HUES48 (cell line): ENCODE data around the gene CARD10.

ENCODE experiments used
- H3K27ac ChIP-seq: one replicate; pipeline ENCODE4 v1.7.0; 2013; ENCODE audit warnings: low read depth, low read length, inconsistent platforms
- H3K27me3 ChIP-seq: 2 replicates; pipeline ENCODE4 v1.6.1; 2013; ENCODE audit warnings: mild to moderate bottlenecking, low read length; ENCODE audit not compliant: control insufficient read depth, insufficient read depth
- H3K36me3 ChIP-seq: 2 replicates; pipeline ENCODE4 v1.6.1; 2013; ENCODE audit warnings: low read length; ENCODE audit not compliant: control insufficient read depth, insufficient read depth
- H3K4me1 ChIP-seq: 2 replicates; pipeline ENCODE4 v1.6.1; 2013; ENCODE audit warnings: mild to moderate bottlenecking, low read length; ENCODE audit not compliant: control insufficient read depth, insufficient read depth
- H3K4me3 ChIP-seq: 2 replicates; pipeline ENCODE4 v1.5.1; 2013; ENCODE audit warnings: mild to moderate bottlenecking, low read depth, low read length
- H3K9ac ChIP-seq: 2 replicates; pipeline ENCODE4 v1.6.1; 2013; ENCODE audit warnings: mild to moderate bottlenecking, low read depth, low read length, moderate library complexity
- H3K9me3 ChIP-seq: 2 replicates; pipeline ENCODE4 v1.6.1; 2013; ENCODE audit warnings: low read length; ENCODE audit not compliant: control insufficient read depth, insufficient read depth

Gene CARD10

DNA sequence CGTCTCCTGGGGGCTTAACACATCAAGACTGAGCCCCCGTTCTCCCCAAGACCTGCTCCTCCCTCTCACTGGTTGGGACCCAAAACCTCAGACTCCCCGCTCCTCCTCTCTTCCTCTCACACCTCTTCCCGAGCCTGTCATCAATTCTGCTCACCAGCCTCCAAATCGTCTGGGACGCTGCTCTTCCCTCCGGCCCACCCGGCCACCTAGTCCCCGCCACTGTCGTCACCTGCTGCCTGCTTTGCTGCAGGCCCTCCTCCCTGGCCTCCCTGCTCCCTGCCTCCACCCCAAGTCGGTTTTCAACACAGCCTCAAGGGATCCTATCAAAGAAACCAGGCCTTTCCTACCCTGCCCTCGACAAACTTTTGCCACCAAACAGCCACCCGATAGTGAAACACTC is 36.2 kb downstream of the CARD10 start:
- Histone ChIP-seq H3K4me1 (peaks cover 9% of the 10 kb centered on the region; the same call in 1 of the 2 replicates), H3K4me3 (no peak overlapping the region), H3K36me3 (no peaks in the 10 kb centered on the region), H3K9me3 (no peaks in the 10 kb centered on the region), H3K9ac (no peak overlapping the region), H3K27ac (no peak overlapping the region), H3K27me3 (no peaks in the 10 kb centered on the region)

DNA sequence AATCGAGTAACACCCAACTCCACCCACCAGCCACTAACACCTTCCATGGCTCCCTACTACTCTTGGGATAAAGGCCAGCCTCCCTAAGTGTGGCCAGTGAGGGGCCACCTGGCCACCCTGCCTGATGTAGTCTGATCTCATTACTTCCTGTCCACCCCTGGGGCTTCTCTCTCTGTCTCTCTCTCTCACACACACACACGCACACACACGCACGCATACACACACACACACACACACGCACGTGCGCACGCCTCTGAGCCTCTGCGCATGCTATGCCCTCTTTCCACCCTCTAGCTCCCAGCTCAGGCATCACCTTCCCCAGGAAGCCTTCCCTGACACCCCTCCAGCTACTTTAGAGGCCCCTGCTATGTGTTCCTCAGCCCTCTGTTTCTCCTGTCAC is 37.0 kb downstream of the CARD10 start:
- Histone ChIP-seq H3K36me3 (no peaks in the 10 kb centered on the region), H3K4me3 (no peak overlapping the region), H3K9ac (no peak overlapping the region), H3K27me3 (no peaks in the 10 kb centered on the region), H3K4me1 (peaks cover 5% of the 10 kb centered on the region; the same call in 1 of the 2 replicates), H3K9me3 (no peaks in the 10 kb centered on the region), H3K27ac (no peak overlapping the region)

DNA sequence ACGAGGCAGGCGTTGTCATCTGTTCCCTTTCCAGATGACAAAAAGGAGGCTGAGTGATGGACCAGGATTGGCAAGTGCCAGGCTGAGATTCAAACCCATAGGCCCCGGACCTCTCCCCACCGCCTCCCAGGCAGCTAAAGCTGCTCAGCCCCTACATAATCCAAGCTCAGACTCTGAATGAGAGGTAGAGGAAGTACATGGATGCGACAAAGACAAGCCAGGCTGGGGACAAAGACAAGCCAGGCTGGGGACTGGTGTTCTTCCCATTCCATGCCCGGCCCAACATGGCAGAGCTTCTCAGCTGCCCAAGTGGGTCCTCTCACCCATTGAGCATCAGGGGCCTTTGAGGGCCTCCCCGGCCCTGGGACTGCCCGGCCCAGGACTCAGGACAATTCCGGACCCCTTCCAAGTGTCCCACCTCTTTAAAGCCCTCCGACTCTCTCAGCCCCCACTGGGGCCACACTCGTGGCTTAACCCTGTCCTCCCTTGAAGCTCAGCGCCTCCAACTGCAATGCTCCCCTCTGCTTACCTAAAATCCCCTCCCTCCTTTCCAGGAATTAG is 37.8 kb downstream of the CARD10 start:
- Histone ChIP-seq H3K27me3 (no peaks in the 10 kb centered on the region), H3K4me3 (no peak overlapping the region), H3K9ac (no peak overlapping the region), H3K9me3 (no peaks in the 10 kb centered on the region), H3K4me1 (peaks cover 5% of the 10 kb centered on the region; the same call in 1 of the 2 replicates), H3K27ac (no peak overlapping the region), H3K36me3 (no peaks in the 10 kb centered on the region)

DNA sequence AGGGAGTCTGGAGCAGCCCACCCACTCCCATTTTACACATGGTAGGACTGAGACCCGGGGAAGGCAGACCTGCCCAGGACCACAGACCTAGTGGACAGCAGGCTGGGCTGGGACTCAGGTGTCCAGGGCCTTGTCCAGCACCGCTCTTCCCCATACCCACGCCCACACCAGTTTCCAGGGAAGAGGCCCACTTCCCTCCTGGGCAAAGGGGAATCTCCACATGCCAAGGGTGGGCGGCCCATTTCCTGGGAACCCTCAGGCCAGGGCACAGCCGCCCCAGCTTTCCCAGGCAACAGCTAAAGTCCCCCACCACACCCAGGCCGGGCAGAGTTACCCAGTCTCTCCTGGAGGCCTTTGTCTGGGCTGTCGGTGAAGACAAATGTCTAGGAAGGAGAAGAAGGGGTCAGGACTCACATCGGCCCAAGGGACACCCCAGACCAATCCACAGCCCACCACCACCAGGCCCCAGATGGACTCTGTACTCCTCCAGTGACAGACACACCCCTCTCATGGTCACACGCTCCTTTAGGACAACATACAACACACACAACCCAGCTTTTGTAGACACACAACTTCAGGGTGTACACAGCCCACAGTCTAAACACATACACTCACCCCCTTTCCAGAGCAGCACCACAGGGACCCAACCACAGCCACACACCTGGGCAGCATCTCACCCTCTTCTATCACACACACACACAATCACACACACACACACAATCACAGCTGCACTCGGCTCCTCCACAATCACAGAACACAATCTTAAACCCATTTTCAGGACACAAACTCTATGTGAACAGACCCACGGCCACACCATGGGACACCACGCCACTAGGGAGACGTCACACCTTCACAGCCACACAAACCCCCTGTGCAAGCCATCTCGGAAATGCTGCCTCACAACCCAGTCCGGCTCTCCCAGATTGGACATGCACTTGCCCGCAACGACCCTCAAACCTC is 38.5 kb downstream of the CARD10 start:
- Histone ChIP-seq H3K36me3 (no peaks in the 10 kb centered on the region), H3K4me3 (no peak overlapping the region), H3K4me1 (peaks cover under 1% of the 10 kb centered on the region; the same call in 1 of the 2 replicates), H3K27ac (no peak overlapping the region), H3K9ac (no peak overlapping the region), H3K27me3 (no peaks in the 10 kb centered on the region), H3K9me3 (no peaks in the 10 kb centered on the region)

DNA sequence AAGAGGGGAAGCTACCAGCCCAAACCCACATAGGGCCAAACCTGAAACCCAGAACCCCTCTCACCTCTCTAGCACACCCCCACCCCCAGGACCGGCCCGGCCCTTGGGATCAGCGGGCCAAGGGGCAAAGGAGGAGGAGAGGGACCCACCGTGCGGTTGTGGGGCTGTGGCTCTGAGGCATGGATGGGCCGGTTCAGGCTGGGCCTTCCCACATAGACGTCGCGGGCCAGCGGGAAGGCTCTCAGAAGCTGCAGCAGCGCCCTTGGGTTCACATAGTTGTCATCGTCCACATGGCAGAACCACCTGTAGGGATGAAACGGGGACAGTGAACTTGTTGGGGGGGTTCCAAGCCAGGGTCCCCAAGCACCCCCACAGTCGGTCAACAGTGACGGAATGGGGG is 40.0 kb downstream of the CARD10 start:
- Histone ChIP-seq H3K27ac (no peak overlapping the region), H3K9ac (no peak overlapping the region), H3K9me3 (no peaks in the 10 kb centered on the region), H3K36me3 (no peaks in the 10 kb centered on the region), H3K4me3 (no peak overlapping the region), H3K27me3 (no peaks in the 10 kb centered on the region), H3K4me1 (no peaks in the 10 kb centered on the region; the same call in 1 of the 2 replicates)

DNA sequence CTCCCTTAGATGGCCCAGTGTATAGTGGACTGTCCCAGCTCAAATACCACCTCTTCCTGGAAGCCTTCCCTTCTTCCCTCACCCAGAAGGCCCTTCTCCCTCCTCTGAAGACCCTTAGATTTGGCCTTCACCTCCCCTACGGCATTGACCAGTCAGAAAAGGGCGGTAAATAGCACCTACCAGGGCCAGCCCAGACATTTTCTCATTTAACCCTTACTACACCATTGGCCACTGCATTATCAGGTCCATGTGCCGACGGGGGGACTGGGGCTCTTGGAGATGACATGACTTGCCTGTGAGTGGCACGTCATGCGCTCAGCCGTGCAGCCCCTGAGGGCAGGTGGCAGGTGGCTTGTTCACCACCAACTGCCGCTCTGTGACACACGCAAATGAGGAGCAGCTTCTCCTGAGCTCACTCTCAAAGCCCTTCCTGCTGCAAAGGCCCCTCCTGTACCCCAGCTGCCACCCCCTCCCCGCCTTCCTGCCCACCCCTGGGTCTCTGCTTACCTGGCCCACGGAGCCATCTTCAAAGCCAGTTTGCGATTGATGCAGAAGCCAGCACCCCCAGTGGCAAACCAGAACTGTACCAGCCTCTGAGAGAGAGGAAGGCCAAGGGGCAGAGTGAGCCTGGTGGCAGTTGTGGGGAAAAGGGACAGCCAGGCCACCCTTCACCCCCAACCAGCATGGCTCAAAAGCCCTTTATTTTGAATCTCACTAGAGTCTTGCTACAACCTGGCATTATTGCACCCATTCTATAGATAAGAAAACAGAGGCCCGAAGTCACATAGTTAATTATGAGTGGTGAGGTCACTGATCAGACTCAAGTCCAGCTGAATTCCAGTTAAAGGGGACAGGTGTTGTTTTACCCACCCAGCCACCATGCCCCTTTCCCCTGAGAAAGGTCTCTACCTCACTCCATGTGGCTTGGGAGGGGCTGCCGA is 42.6 kb downstream of the CARD10 start:
- Histone ChIP-seq H3K4me3 (no peak overlapping the region), H3K27ac (no peak overlapping the region), H3K9me3 (no peaks in the 10 kb centered on the region), H3K36me3 (no peaks in the 10 kb centered on the region), H3K27me3 (no peaks in the 10 kb centered on the region), H3K4me1 (no peaks in the 10 kb centered on the region), H3K9ac (no peak overlapping the region)

DNA sequence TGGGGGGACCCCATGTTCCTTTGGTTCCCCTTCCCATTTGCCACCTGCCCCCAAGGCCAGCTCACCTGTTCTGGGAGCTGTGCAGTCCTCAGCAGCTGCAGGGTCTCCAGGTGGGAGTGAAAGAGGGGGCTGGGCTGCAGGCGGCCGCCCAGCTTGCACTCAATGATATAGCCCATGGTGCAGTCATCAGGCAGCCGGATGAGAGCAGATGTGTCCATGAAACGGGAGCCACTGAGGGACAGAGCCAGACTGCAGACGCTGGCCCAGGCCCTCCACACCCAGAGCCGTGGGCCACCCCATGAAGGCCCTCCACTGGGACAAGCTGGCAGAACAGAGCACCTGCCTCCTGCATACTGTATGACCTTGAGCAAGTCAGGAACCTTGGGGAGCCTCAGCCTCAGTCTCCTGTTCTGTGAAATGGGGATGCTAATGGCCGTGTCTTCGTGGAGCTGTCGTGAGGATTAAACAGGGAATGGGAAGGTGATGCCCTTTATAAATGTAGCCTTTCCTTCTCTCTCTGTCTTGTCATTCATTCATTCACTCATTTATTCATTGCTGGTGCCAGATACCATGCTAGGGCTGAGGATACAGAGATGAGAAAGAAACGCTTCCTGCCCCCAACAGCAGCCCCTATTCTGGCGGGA is 44.6 kb downstream of the CARD10 start:
- H3K9me3 ChIP-seq: no peaks in the 10 kb centered on the region
- H3K9ac ChIP-seq: no peak overlapping the region
- H3K4me1 ChIP-seq: no peaks in the 10 kb centered on the region
- H3K27ac ChIP-seq: no peak overlapping the region
- no peaks in the 10 kb centered on the region for H3K36me3 ChIP-seq
- no peaks in the 10 kb centered on the region for H3K27me3 ChIP-seq
- no peak overlapping the region for H3K4me3 ChIP-seq

DNA sequence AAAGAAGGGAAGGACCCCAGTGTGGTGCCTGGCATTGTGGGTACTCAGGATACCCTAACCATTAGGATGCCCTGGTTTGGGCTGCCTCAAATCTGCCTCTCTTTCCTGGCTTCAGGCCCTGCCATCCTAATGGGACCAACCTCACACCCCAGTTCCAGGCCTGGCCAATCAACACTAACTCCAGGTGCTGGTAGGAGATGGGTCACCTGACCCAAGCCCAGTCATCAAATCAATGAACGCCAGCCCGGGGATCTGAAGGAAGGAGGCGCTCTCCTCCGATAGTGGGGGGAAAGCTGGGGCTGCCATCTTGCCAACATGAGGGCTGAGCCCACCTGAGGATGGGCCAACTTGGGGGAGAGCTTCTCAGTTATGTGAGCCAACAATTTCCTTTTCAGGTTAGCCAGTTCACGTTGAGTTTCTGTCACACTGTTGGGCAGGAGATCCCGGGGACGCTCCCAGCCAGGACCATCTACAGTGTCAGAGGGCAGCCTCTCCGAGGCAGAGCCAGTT is 45.7 kb downstream of the CARD10 start:
- H3K27ac ChIP-seq: no peak overlapping the region
- H3K9ac ChIP-seq: no peak overlapping the region
- no peaks in the 10 kb centered on the region for H3K9me3 ChIP-seq
- no peak overlapping the region for H3K4me3 ChIP-seq
- H3K27me3 ChIP-seq: no peaks in the 10 kb centered on the region
- H3K36me3 ChIP-seq: no peaks in the 10 kb centered on the region
- no peaks in the 10 kb centered on the region for H3K4me1 ChIP-seq

DNA sequence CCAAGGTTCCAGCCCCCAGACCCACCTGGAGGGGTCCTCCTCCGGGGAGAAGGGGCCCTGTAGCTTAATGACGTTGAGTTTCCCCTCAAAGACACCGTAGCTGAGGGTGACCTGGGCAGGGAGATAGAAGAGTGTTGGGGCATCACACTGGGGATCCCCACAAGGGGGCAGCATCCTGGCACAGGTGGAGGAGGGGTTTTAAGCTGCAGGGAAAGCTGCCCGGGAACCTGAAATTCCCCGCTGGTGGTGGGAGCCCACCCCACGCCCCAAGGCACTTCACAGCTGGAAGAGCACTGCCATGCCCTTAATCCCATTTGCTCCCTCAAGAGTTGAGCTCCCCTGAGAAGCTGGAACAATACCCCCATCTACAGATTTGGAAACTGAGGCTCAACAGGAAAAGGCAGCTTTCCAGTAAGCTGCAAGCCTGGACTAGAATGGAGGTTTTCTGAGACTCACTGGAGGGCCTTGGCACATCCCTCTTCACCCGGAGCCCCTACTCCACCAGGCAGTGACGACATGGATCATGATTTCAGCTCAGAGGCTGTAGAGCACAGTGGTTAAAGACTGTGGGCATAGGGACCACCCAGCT is 46.7 kb downstream of the CARD10 start:
- no peaks in the 10 kb centered on the region for H3K36me3 ChIP-seq
- no peak overlapping the region for H3K9ac ChIP-seq
- no peaks in the 10 kb centered on the region for H3K9me3 ChIP-seq
- no peaks in the 10 kb centered on the region for H3K4me1 ChIP-seq
- no peak overlapping the region for H3K4me3 ChIP-seq
- H3K27me3 ChIP-seq: no peaks in the 10 kb centered on the region
- no peak overlapping the region for H3K27ac ChIP-seq
